Effector memory CD8-positive, alpha-beta T cell (primary cell): ENCODE measurements around the gene PIK3AP1.
"Not testable (repeated sequence)": the region's sequence is repeated elsewhere in the genome, so short reads cannot be mapped to it uniquely, and the experiment has no call there.

Source experiments
- ATAC-seq: fragments of 150-1000 bp; cut with Tn5 transposase; replicated peaks from 2 replicates; pipeline ENCODE4 v1.10.0; 2021; ENCODE audit warnings: mild to moderate bottlenecking, moderate library complexity
- DNase-seq, 3 experiments: peaks; one replicate each; pipeline ENCODE4 v3.0.0; 2021
- H3K27ac Mint-ChIP-seq, 2 donors: one replicate each; pipeline ENCODE4 v1.8.0; 2022; ENCODE audit warnings: mild to moderate bottlenecking in 2 of 2, mixed read lengths in 2 of 2, moderate library complexity in 2 of 2
- H3K27me3 Mint-ChIP-seq, 2 donors: one replicate each; pipeline ENCODE4 v1.8.0; 2022; ENCODE audit warnings: mixed read lengths in 2 of 2
- H3K36me3 Mint-ChIP-seq: one replicate; pipeline ENCODE4 v1.8.0; 2022; ENCODE audit warnings: mild to moderate bottlenecking, moderate library complexity, mixed read lengths; ENCODE audit not compliant: insufficient read depth
- H3K4me1 Mint-ChIP-seq, 2 donors: one replicate each; pipeline ENCODE4 v1.8.0; 2022; ENCODE audit warnings: low read depth in 2 of 2, mixed read lengths in 2 of 2
- H3K4me3 Mint-ChIP-seq, 2 donors: one replicate each; pipeline ENCODE4 v1.8.0; 2022; ENCODE audit warnings: mild to moderate bottlenecking in 2 of 2, mixed read lengths in 2 of 2, moderate library complexity in 2 of 2
- H3K9me3 Mint-ChIP-seq, 2 donors: one replicate each; pipeline ENCODE4 v1.8.0; 2022; ENCODE audit warnings: mixed read lengths in 2 of 2

The PIK3AP1 gene

DNA sequence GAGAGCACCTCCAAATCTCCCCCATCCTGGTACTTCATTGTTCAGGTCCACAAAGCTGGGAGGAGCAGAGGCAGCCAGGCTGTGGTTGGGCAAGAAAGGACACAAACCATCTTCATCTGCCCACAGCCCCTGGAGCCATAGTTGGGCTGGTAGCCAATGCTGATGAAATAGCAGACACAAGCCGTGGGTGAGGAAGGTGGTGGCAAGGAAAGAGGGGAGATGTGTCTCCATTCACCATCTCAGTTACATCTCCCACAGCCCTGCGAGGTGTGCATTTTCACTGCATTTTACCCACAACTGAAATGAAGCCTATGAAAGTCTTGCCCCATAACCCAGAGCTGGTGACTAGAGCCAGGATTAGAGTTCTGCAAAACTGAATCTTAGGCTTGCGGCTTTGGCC is 35.0 kb downstream of the PIK3AP1 start:
- H3K4me3 Mint-ChIP-seq: peak overlapping the region in 1 of 2 donors; percentile 49
- H3K9me3 Mint-ChIP-seq: no peaks in the 10 kb centered on the region
- peaks cover 7% of the 10 kb centered on the region for H3K36me3 Mint-ChIP-seq
- ATAC-seq: peak; percentile 45
- H3K27ac Mint-ChIP-seq: peak overlapping the region in 1 of 2 donors; percentile 42
- no peaks in the 10 kb centered on the region for H3K27me3 Mint-ChIP-seq
- DNase-seq: no peak
- peaks cover 34 to 49% of the 10 kb centered on the region in 2 donors for H3K4me1 Mint-ChIP-seq

DNA sequence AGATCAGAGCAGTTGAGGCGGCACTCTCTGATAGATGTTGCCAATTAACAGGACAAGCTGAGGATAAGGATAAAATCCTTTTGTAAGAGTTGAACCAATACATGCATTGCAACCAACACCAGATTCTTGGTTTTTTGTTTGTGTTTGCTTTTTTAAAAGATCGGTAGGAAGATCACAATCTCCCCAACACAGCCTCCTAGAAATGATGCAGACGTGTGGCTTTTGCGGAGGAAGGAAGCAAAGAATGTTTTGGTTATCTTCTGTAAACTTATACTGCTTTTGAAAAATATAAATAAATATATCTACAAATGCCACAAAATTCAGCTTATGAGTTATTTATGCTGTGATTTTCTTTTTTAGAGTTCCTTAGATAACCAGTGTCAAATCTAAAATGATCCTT is 35.5 kb downstream of the PIK3AP1 start:
- DNase-seq: no peak
- no peaks in the 10 kb centered on the region for H3K27me3 Mint-ChIP-seq
- H3K4me3 Mint-ChIP-seq: peak overlapping the region in 1 of 2 donors; percentile 49
- no peaks in the 10 kb centered on the region for H3K9me3 Mint-ChIP-seq
- peaks cover 32 to 47% of the 10 kb centered on the region in 2 donors for H3K4me1 Mint-ChIP-seq
- ATAC-seq: peak; percentile 39
- peak overlapping the region; percentile 72 to 85 for H3K27ac Mint-ChIP-seq
- peaks cover 4% of the 10 kb centered on the region for H3K36me3 Mint-ChIP-seq

DNA sequence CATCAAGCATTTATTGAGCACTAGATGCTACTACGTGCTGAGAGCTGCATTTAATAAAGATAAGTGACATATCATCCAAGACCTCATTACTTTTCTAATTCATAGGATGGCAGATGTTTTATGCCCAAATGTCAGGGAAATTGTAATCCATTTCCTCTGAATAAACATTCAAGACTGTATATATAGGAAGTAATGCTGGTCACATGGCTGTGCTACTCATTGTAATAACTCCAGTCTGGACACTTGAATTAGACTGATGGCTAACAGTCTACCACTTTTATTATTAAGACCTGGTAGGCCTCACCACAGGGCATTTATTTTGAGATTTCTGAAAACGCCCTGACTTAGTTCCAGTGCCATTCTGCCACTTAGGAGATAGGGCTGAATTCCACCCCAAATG is 36.6 kb downstream of the PIK3AP1 start:
- H3K27ac Mint-ChIP-seq: peak overlapping the region in 1 of 2 donors; percentile 85
- no peaks in the 10 kb centered on the region for H3K27me3 Mint-ChIP-seq
- ATAC-seq (no peak), DNase-seq (no peak)
- no peak overlapping the region for H3K4me3 Mint-ChIP-seq
- peaks cover 25 to 35% of the 10 kb centered on the region in 2 donors for H3K4me1 Mint-ChIP-seq
- peaks cover 4% of the 10 kb centered on the region for H3K36me3 Mint-ChIP-seq
- no peaks in the 10 kb centered on the region for H3K9me3 Mint-ChIP-seq

DNA sequence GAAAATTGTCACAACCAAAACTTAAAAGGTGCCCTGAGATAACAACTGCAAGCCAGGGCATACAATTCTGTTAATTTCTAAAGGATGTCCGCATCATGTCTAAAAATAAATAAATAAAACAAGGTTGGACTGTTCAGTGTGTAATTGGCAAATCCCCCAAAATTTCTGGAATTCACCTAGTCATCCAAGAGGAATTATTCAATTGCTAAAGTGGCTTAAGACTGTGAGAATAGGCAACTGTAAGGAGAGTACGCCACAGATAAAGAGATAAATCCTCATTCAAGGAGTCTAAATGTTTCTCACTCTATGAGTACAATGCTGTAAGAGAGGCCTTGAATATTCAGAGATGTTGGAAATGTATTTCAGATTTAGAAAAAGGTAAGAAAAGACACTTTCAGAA is 37.2 kb downstream of the PIK3AP1 start:
- Mint-ChIP-seq H3K36me3 (peaks cover 4% of the 10 kb centered on the region), H3K4me3 (no peak overlapping the region), H3K27ac (no peak overlapping the region), H3K9me3 (no peaks in the 10 kb centered on the region), H3K4me1 (peaks cover 27 to 34% of the 10 kb centered on the region in 2 donors), H3K27me3 (no peaks in the 10 kb centered on the region)
- DNase-seq (no peak), ATAC-seq (no peak)

DNA sequence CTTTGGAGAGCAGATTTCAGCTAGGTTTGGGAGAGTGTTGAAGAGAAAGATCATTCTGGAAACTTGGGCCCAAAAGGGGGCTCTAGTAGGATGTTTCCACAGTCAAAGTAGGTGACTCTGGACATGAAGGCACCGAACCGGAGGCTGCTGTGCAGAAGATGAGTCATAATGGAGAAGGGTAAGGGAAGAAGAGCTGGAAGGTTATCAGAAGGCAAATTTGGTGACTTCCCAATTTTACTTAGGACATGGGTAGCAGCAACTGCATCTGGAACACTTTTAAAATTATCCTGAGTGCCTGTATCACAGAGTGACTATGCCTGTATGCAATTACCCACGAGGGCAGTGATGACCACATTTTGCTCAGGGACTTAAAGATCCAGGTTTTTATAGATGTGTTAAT is 38.8 kb downstream of the PIK3AP1 start:
- H3K27ac Mint-ChIP-seq: peak overlapping the region in 1 of 2 donors; percentile 73
- no peaks in the 10 kb centered on the region for H3K27me3 Mint-ChIP-seq
- ATAC-seq (no peak), DNase-seq (no peak)
- H3K36me3 Mint-ChIP-seq: peaks cover 4% of the 10 kb centered on the region
- peaks cover 30 to 36% of the 10 kb centered on the region in 2 donors for H3K4me1 Mint-ChIP-seq
- H3K4me3 Mint-ChIP-seq: no peak overlapping the region
- no peaks in the 10 kb centered on the region for H3K9me3 Mint-ChIP-seq

DNA sequence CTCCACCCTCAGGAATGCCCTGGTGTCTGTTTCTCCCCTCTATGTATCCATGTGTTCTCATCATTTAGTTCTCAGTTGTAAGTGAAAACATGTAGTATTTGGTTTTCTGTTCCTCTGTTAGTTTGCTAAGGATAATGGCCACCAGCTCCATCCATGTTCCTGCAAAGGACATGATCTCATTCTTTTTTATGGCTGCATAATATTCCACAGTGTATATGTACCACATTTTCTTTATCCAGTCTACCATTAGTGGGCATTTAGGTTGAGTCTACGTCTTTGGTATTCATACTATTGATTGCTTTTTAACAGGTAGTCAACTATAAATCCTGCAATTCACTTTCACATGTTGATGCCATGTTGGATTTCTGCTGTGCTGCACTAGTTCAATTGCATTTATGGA is 39.9 kb downstream of the PIK3AP1 start:
- not testable (repeated sequence) for H3K36me3 Mint-ChIP-seq
- H3K4me1 Mint-ChIP-seq: peaks cover 32 to 33% of the 10 kb centered on the region in 2 donors

DNA sequence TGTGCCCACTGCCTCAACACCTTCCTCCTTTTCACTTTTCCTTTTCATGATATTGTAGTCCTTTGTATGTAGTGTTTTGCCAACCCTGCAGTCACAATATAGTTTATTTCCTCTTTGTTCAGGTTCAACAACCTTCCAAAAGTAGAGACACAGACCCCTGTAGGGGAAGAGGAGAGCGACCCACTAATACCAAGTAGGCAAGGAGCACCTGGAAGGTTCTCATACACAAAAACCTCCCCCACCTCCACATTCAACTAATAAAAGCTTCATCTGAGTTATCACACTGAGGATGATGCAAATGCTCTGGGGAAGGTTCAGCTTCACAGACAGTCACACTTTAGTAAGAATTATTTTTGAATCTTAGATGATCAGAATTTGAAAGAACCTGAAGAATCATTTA is 41.6 kb downstream of the PIK3AP1 start:
- peaks cover 24 to 30% of the 10 kb centered on the region in 2 donors for H3K4me1 Mint-ChIP-seq
- no peaks in the 10 kb centered on the region for H3K27me3 Mint-ChIP-seq

More for the DNA sequence above, 39.9 kb downstream of the PIK3AP1 start:
- not testable (repeated sequence) for H3K27me3 Mint-ChIP-seq, H3K9me3 Mint-ChIP-seq, ATAC-seq, DNase-seq, H3K4me3 Mint-ChIP-seq, H3K27ac Mint-ChIP-seq

DNA sequence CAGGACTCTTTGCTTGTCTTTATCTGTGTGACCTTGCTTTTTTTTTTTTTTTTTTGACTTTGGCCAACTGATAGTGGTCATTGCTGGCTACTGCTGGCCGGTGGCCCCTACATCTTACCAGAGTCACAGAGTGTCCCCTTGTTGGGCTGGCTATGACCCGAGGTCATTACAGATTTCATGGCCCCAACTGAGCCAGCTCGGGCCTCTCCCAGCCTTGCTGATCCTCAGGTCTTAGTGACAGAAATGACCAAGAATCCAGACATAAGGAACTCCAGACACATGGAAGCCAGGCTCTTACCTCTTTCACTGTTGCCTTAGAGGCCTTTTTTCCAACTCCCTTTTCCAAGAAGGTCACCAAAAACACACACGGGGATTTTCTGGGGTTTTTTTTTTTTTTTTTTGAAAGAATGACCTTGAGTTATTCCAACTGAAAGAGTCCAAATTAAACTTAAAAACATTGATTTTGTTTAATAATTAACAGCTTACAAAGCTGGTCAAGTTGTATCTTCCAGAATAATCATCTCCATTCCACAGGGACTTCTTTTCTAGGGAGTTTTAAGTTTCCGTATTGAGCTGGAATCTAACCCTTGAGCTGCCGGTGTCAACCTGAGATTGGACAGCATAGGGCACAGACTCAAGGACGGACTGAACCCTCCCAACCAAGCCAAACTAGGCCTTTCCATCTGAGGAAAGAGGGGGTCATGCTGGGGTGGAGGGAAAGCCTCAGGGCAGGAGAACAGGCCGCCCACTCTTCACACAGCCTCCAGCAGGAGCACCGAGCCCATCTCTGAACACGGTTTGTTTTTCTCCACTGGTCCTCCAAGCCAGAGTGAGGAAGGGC is 43.8 kb downstream of the PIK3AP1 start:
- Mint-ChIP-seq H3K4me1 (peaks cover 40 to 42% of the 10 kb centered on the region in 2 donors), H3K36me3 (peaks cover 9% of the 10 kb centered on the region), H3K27me3 (no peaks in the 10 kb centered on the region), H3K4me3 (no peak overlapping the region), H3K27ac (peak overlapping the region; percentile 80 to 81), H3K9me3 (no peaks in the 10 kb centered on the region)
- ATAC-seq (no peak), DNase-seq (no peak)

More for the DNA sequence above, 41.6 kb downstream of the PIK3AP1 start:
- DNase-seq (no peak), ATAC-seq (no peak)
- H3K36me3 Mint-ChIP-seq: no peaks in the 10 kb centered on the region
- H3K4me3 Mint-ChIP-seq: no peak overlapping the region
- H3K9me3 Mint-ChIP-seq: no peaks in the 10 kb centered on the region
- peak overlapping the region; percentile 42 to 54 for H3K27ac Mint-ChIP-seq

DNA sequence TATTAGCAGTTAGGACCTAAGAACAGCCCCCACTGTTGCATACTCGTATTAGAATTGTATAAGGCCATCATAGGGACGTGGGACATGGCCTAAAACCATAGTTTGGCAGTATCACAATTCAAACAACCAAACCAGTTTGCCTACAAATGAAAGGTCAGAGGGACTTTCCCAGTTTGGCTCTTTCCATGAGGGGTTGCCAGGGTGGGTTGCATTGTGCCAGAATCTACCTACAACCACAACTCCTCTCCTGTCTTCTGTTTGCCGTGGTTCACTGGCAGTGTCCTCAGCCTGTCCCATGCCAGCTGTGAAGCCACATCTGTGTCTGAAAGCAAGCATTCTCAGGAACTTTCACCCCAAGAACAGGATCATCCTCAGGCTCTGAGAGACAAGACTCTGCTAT is 44.5 kb downstream of the PIK3AP1 start:
- Mint-ChIP-seq H3K9me3 (no peaks in the 10 kb centered on the region), H3K36me3 (peaks cover 13% of the 10 kb centered on the region), H3K27me3 (no peaks in the 10 kb centered on the region), H3K4me1 (peaks cover 38 to 43% of the 10 kb centered on the region in 2 donors), H3K4me3 (no peak overlapping the region), H3K27ac (peak overlapping the region; percentile 80 to 81)
- ATAC-seq (no peak), DNase-seq (no peak)

DNA sequence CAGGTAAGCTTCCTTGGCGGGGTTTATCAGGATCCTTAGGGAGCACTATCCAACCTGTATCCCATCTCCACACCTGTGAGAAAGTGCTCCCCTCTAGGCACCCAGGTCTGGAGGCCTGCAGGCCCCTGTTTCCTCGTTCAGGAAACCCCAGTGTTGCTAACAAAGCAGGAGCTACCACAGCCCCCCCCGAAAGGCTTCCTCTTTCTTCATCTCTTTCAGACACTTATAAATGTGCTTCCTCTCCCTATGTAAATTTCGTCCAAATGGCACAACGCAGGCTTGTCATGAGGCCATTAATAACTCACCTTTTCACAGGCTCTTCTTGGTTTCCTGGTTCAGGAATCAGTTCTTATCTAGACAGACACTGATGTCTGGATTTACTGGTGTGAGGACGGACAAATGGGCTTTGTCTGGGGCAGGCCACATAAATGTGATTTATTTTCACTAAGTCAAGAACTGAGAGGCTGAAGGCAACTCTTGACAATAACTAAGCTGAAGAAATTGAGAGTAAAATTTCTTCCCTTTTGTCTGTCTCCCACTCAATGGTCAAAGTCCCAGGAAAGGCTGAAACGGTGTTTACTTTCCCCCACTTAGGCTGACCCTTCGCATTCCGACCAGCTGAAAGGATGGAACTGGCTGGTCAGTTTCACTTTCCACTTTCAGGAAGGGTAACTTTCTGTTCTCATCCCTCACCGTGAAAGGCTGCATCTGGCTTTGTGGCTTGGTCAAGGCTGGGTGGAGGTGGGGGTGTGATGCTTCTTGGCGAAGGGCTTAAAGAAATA is 46.8 kb downstream of the PIK3AP1 start:
- Mint-ChIP-seq H3K4me3 (peak overlapping the region; percentile 53 to 77), H3K27ac (peak overlapping the region; percentile 89 to 95), H3K36me3 (peaks cover 20% of the 10 kb centered on the region), H3K4me1 (peaks cover 49 to 59% of the 10 kb centered on the region in 2 donors), H3K27me3 (no peaks in the 10 kb centered on the region), H3K9me3 (no peaks in the 10 kb centered on the region)
- DNase-seq (peak in 1 of 3 experiments; percentile 14), ATAC-seq (peak; percentile 11)

DNA sequence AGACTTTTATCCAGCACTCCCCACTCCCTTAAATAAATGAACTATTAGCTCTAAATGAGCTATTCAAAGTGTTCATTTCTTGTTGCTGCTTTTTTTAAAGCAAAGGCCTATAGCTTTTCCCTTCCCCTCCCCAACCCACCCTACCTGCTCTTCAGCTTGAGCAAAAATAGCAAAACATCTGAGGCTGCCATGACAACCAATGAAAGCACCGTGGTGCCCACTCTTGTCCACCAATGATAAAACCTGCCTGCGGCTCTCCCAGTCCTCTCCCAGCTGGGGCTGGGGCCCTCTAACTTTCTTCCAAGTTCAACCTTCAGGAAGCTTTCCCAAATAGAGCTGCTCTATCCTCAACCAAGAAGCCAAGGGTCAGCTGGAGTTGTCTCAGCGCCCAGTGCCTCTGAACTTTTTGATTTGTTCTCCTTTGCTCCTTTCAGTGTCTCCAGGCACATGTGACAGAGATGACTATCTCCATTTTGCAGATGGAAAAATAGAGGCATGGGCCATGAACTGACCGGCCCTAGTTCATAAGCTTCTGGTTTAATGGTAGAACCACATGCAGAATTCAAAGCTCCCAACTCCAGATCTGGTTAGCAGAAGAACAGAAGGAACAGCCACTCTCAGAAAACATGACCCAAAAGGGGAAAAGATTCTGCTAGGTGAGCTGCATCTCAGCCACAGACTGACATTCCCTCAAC is 47.7 kb downstream of the PIK3AP1 start:
- Mint-ChIP-seq H3K4me3 (peak overlapping the region; percentile 53 to 77), H3K9me3 (no peaks in the 10 kb centered on the region), H3K36me3 (peaks cover 20% of the 10 kb centered on the region), H3K27me3 (no peaks in the 10 kb centered on the region), H3K27ac (peak overlapping the region; percentile 95), H3K4me1 (peaks cover 51 to 63% of the 10 kb centered on the region in 2 donors)
- DNase-seq: no peak
- ATAC-seq: no peak

DNA sequence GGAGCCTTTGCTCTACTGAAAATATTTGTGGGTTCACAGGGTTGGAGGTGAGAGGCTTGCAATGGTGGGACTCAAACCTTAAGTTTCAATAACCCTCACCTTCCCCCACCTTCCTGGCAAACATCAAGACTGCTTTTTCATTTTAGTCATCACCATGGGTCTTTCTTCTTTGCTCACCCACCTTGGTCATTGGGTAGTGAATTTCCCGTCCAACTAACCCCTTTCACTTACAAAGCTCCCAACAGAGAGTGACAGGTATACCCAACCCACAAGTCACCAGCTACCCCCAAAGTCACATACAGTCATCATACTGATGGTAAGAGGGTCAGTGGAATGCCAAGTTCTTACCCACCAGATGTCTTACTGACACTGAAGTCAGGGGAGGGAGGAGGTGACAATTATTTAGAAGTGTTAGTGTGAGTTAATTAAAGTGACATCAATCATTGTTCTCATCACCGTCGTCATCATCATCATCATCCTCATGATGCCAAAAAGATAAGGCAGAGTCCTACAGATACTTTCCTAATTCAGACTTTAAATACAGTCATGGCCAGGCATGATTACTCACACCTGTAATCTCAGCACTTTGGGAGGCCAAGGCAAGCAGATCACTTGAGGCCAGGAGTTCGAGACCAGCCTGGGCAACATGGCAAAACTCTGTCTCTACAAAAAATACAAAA is 49.0 kb downstream of the PIK3AP1 start:
- Mint-ChIP-seq H3K4me1 (peaks cover 44 to 60% of the 10 kb centered on the region in 2 donors), H3K27ac (peak overlapping the region; percentile 95), H3K9me3 (no peaks in the 10 kb centered on the region), H3K27me3 (no peaks in the 10 kb centered on the region), H3K36me3 (peaks cover 20% of the 10 kb centered on the region), H3K4me3 (peak overlapping the region; percentile 63 to 73)
- ATAC-seq (peak; percentile 71), DNase-seq (peak; percentile 15 to 35 (median 20))

DNA sequence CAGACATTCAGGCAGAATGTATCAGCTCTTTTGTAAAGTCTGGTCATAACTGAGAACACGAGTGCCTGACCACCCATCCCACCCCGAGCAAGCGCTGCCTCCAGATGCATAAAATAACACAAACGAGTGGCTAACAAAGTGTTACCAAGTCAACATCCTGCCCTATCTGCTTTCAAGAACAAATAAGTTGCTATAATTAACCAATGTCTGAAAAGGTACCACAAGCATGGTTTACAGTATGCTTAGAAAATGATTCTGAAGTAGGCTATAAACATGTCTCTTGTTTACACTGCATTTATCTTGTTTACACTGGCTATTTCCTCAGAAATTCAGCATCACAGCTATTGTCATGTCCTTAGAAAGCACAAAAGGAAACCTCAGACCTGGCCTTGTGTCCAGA is 49.5 kb downstream of the PIK3AP1 start:
- H3K27ac Mint-ChIP-seq: peak overlapping the region; percentile 95
- H3K27me3 Mint-ChIP-seq: no peaks in the 10 kb centered on the region
- peak overlapping the region; percentile 63 to 73 for H3K4me3 Mint-ChIP-seq
- DNase-seq (peak; percentile 18 to 29 (median 23)), ATAC-seq (peak; percentile 73)
- H3K4me1 Mint-ChIP-seq: peaks cover 40 to 60% of the 10 kb centered on the region in 2 donors
- H3K36me3 Mint-ChIP-seq: peaks cover 20% of the 10 kb centered on the region
- no peaks in the 10 kb centered on the region for H3K9me3 Mint-ChIP-seq
